AG10803 (cell line): Measurements from ENCODE around the gene KAT14.
"Not testable (repeated sequence)": the region's sequence is repeated elsewhere in the genome, so short reads cannot be mapped to it uniquely, and the experiment has no call there.

Experiments used
- DNase-seq: peaks from one replicate; pipeline ENCODE4 v3.0.0; 2010; ENCODE audit warnings: low read depth
- H3K4me3 ChIP-seq: 2 replicates; pipeline ENCODE4 v1.5.1; 2011; ENCODE audit warnings: mild to moderate bottlenecking, low read length, control low read depth
- TF ChIP-seq, protein P1 (sequence below): conservative IDR thresholded peaks from 2 replicates; pipeline ENCODE4 v1.5.1; 2011; ENCODE audit warnings: mild to moderate bottlenecking, low read length, control low read depth, inconsistent platforms

KAT14 gene

DNA sequence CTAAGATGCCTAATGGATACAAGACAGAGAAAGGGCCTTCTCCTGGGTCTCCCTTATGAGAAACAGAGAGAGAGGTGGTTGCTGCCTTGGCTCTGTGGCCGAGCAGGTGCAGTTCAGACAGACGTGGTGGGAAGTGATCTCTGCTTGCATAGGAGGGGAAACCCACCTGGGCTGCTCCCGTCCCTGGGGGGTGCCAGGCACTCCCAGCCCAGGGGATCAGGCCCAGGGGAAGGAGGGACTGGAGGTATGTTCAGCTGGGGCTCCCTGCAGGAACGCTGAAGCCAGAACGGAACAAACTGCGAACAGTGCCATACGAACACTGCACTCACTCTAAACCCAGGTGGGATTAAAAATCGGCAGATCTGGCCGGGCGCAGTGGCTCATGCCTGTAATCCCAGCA lies 44.3 kb upstream of the KAT14 start:
- TF ChIP-seq, protein P1, sequence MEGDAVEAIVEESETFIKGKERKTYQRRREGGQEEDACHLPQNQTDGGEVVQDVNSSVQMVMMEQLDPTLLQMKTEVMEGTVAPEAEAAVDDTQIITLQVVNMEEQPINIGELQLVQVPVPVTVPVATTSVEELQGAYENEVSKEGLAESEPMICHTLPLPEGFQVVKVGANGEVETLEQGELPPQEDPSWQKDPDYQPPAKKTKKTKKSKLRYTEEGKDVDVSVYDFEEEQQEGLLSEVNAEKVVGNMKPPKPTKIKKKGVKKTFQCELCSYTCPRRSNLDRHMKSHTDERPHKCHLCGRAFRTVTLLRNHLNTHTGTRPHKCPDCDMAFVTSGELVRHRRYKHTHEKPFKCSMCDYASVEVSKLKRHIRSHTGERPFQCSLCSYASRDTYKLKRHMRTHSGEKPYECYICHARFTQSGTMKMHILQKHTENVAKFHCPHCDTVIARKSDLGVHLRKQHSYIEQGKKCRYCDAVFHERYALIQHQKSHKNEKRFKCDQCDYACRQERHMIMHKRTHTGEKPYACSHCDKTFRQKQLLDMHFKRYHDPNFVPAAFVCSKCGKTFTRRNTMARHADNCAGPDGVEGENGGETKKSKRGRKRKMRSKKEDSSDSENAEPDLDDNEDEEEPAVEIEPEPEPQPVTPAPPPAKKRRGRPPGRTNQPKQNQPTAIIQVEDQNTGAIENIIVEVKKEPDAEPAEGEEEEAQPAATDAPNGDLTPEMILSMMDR, result no peak
- no peak for DNase-seq
- no peak overlapping the region for H3K4me3 ChIP-seq

DNA sequence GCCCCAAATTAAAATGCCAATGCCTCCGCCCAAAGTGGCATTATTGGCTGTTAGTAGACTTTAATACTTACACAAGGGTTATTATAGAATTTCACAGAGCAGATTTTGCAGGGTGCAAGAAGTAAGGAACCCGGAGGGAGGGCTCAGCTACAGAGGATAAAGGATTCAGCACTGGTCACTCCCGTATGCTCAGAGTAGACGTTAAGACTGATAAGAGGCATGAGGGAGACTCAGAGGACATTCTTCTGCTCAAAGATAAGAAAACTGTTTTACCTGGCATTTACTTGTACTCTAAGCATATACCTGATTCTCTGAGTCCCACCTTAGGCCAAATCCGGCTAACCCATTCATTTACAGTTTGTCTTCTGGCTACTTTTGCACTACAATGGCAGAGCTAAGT lies 43.5 kb upstream of the KAT14 start:
- DNase-seq, result no peak
- no peak overlapping the region for H3K4me3 ChIP-seq
- TF ChIP-seq, protein P1, result no peak

DNA sequence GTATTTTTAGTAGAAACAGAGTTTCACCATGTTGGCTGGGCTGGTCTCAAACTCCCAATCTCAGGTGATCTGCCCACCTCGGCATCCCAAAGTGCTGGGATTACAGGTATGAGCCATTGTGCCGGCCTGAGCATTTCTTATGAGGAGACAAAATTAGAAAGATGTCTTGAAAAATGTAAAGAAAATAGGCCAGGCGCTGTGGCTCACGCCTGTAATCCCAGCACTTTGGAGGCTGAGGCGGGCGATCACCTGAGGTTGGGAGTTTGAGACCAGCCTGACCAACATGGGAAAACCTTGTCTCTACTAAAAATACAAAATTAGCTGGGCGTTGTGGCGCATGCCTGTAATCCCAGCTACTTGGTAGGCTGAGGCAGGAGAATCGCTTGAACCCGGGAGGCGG lies 37.1 kb upstream of the KAT14 start:
- H3K4me3 ChIP-seq, DNase-seq: not testable (repeated sequence)

DNA sequence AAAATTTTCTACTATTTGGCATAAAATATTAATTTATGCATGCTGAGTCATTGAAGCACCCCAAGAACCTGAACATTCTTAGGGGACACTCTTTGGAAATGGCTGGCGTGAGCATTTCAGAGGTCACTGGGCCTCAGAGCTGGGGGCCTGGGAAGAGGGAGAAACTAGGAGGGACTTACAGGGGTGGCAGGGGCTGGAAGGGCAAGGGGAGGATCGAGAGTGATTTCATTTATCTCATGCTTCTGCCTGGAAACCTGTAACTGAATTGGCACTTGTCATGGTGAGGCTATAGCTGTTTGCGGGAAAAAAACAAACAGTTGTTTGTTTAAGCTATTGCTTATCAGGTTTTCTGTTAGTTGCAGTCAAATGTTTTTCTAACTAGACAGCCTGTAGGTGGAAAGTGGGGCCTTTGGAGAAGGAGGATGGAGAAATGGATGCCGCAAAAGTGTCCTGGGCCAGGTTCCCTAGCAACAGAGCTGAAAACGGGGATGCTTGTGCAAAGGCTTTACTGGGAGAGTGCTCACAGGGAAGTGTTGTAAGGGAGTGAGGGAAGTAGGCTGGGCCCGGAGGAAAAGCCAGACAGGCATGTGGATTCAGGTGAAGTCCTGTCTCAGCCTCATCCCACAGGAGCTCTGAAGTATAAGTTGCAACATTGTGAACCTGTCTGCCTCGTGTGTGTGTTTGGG lies 36.4 kb upstream of the KAT14 start:
- no peak overlapping the region for H3K4me3 ChIP-seq
- DNase-seq, result no peak
- TF ChIP-seq, protein P1, result no peak

DNA sequence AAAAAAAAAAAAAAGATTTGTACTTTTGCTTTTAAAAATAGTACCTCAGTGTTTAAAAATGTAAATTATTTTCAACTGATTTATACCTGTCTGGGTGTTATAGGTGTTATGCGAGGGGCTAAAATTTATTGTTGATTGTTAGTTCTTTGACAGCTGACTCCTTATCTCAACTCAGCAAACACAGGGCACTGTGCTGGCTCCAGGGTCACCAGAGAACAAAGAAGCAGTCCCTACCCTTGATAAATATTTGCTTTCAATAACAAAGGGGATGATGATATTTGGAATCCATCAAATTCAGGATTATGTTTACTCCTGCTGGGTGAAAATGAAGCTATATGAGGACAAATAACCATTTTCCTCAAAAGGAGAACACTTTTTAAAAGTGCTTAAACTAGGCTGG lies 34.2 kb upstream of the KAT14 start:
- H3K4me3 ChIP-seq, result no peak overlapping the region
- DNase-seq, result no peak
- TF ChIP-seq, protein P1, result no peak

DNA sequence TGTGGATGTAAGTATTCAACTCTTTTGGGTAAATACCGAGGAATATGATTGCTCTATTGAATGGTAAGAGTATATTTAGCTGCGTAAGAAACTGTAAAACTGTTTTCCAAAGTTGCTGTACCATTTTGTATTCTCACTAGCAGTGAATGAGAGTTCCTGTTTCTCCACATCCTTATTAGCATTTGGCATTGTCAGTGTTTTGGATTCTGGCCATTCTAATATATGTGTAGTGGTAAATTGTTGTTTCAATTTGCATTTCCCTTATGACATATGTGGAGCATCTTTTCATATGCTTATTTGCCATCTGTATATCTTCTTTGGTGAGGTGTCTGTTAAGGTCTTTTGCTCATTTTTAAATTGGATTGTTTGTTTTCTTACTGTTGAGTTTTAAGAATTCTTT lies 29.3 kb upstream of the KAT14 start:
- H3K4me3 ChIP-seq, result no peak overlapping the region
- TF ChIP-seq, protein P1, result no peak
- no peak for DNase-seq

DNA sequence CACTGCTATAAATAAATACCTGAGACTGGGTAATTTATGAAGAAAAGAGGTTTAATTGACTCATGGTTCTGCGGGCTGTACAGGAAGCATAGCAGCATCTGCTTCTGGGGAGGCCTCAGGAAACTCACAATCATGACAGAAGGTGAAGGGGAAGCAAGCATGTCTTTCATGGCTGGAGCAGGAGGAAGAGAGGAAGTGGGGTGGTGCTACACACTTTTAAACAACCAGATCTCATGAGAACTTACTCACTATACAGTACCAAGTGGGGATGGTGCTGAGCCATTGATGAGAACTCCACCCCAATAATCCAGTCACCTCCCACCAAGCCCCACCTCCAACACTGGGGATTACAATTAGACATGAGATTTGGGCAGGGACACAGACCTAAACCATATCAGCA lies 9.1 kb upstream of the KAT14 start:
- not testable (repeated sequence) for H3K4me3 ChIP-seq

DNA sequence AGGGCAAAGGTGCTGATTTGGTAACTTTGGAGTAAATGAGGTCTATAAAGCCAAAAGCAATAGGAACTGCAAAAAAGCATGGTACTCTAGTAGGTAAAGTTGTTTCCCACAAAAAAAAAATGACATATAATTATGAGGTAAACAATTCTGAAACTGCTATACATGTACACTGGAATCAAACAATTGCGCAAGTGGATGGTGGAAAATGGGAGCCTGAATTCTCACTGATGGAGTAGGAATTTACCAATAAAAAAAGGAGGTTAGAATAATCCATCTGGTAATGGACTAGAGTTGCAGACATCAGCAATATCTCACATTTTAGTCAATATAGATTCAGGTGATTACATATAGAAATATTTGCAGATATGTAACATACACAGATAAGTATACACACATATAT lies 5.0 kb upstream of the KAT14 start:
- no peak overlapping the region for H3K4me3 ChIP-seq
- DNase-seq, result no peak
- TF ChIP-seq, protein P1, result no peak

More for the DNA sequence above, 9.1 kb upstream of the KAT14 start:
- not testable (repeated sequence) for DNase-seq
